Endothelial cell of umbilical vein (primary cell): ENCODE measurements around the gene SLC25A22. TPM values are rescaled to one million over a fixed set of nuclear protein-coding genes. Genes with fewer than 3 reads are reported as not detected.

ENCODE experiments used
- BruUV-seq: library from RNA; stranded (reverse); fragments of 400-500 nt; replicated peaks from 2 replicates; lab custom pipeline; 2021; lab: Mats Ljungman, UMichigan
- CTCF ChIA-PET: fragments of 300-600, 350-600 bp; sonication (Branson Sonifier 250); formaldehyde crosslinking; loops from one replicate; lab custom pipeline; 2021; ENCODE audit warnings: antibody characterized with exemption, inconsistent platforms; lab: Charles Lee
- POLR2A ChIA-PET: fragments of 300-600, 350-600 bp; sonication (Branson Sonifier 250); formaldehyde crosslinking; loops from one replicate; lab custom pipeline; 2021; ENCODE audit warnings: antibody characterized with exemption, inconsistent platforms; lab: Charles Lee
- DNase-seq: peaks from one replicate; pipeline ENCODE4 v3.0.0-alpha.2; 2011; ENCODE audit warnings: low read depth, low spot score
- FAIRE-seq: peaks from 2 replicates; lab custom pipeline; 2011; peaks lifted over from hg19 to GRCh38; lab: Jason Lieb, UNC
- H2AFZ ChIP-seq: 2 replicates; pipeline ENCODE4 v1.6.0; 2012; ENCODE audit warnings: low read depth, low read length, control low read depth, inconsistent platforms
- H3K27ac ChIP-seq: 2 replicates; pipeline ENCODE4 v1.5.1; 2011; ENCODE audit warnings: low read depth, mild to moderate bottlenecking, control low read depth, low read length, moderate library complexity; ENCODE audit not compliant: insufficient read depth
- H3K27me3 ChIP-seq, 2 experiments: 2 replicates each; pipeline versions ENCODE4 v1.6.0 to v1.6.1; 2011; ENCODE audit warnings: low read length in 2 of 2, mixed read lengths in 1 of 2; ENCODE audit not compliant: control insufficient read depth in 2 of 2, insufficient read depth in 2 of 2
- H3K36me3 ChIP-seq, 2 experiments: 2 replicates in 1 of 2; 3 replicates in 1 of 2; pipeline ENCODE4 v1.5.1; 2011; ENCODE audit warnings: low read length in 2 of 2, mild to moderate bottlenecking in 1 of 2, moderate library complexity in 1 of 2; ENCODE audit not compliant: control insufficient read depth in 2 of 2, insufficient read depth in 2 of 2; ENCODE audit errors: extremely low read depth in 1 of 2
- H3K4me1 ChIP-seq: 3 replicates; pipeline ENCODE4 v1.5.1; 2011; ENCODE audit warnings: mild to moderate bottlenecking, low read length; ENCODE audit not compliant: control insufficient read depth, insufficient read depth; ENCODE audit errors: extremely low read depth
- H3K4me2 ChIP-seq: 2 replicates; pipeline ENCODE4 v1.6.1; 2011; ENCODE audit warnings: low read length, control low read depth, mixed read lengths; ENCODE audit not compliant: insufficient read depth
- H3K4me3 ChIP-seq, 3 experiments: fragments of 200-600 bp in 1 of 3; sonication (generic), shearing (Covaris generic) in 1 of 3; replicated peaks in 1 of 3; 2 replicates each; pipeline ENCODE4 v1.5.1; 2011 to 2016; ENCODE audit warnings: control low read depth in 3 of 3, low read length in 3 of 3, mild to moderate bottlenecking in 2 of 3, inconsistent platforms in 1 of 3, low read depth in 1 of 3, moderate library complexity in 1 of 3; ENCODE audit not compliant: insufficient read depth in 1 of 3
- H3K79me2 ChIP-seq: 2 replicates; pipeline ENCODE4 v1.6.0; 2012; ENCODE audit warnings: low read length, inconsistent platforms; ENCODE audit not compliant: control insufficient read depth, insufficient read depth
- H3K9ac ChIP-seq: replicated peaks from 2 replicates; pipeline ENCODE3; 2011; ENCODE audit warnings: low read length, control low read depth; ENCODE audit not compliant: insufficient read depth; ENCODE audit errors: extremely low read depth
- H3K9me1 ChIP-seq: replicated peaks from 3 replicates; pipeline ENCODE4 v1.6.0; 2011; ENCODE audit warnings: mild to moderate bottlenecking, low read length; ENCODE audit not compliant: control insufficient read depth, insufficient read depth; ENCODE audit errors: extremely low read depth
- H3K9me3 ChIP-seq: replicated peaks from 2 replicates; pipeline ENCODE4 v1.5.1; 2012; ENCODE audit warnings: low read length, inconsistent platforms; ENCODE audit not compliant: control insufficient read depth, insufficient read depth
- H4K20me1 ChIP-seq: replicated peaks from 2 replicates; pipeline ENCODE3; 2011; ENCODE audit warnings: mild to moderate bottlenecking, low read length; ENCODE audit not compliant: control insufficient read depth, insufficient read depth; ENCODE audit errors: extremely low read depth
- CTCF ChIP-seq, 2 donors: IDR thresholded peaks; 1 replicate in 1 of 2; 2 replicates in 1 of 2; pipeline ENCODE4 v1.5.1; 2011; ENCODE audit warnings: low read length in 2 of 2, mild to moderate bottlenecking in 2 of 2, moderate library complexity in 2 of 2, control low read depth in 1 of 2, inconsistent platforms in 1 of 2, low read depth in 1 of 2; ENCODE audit not compliant: insufficient read depth in 1 of 2; ENCODE audit errors: extremely low read depth in 1 of 2
- EZH2 ChIP-seq: IDR thresholded peaks from 2 replicates; pipeline ENCODE4 v1.6.1; 2012; ENCODE audit warnings: borderline replicate concordance, low read depth, mild to moderate bottlenecking, moderate library complexity, low read length, inconsistent platforms; ENCODE audit not compliant: severe bottlenecking
- FOS ChIP-seq: IDR thresholded peaks from 2 replicates; pipeline ENCODE4 v1.6.1; 2011; ENCODE audit warnings: mild to moderate bottlenecking, low read length, moderate library complexity, borderline replicate concordance; ENCODE audit not compliant: insufficient read depth
- GATA2 ChIP-seq: IDR thresholded peaks from 2 replicates; pipeline ENCODE4 v1.7.0; 2011; ENCODE audit warnings: low read depth, mild to moderate bottlenecking, moderate library complexity, mixed read lengths, low read length; ENCODE audit not compliant: insufficient read length, insufficient read depth
- JUN ChIP-seq: IDR thresholded peaks from 2 replicates; pipeline ENCODE4 v1.6.1; 2011; ENCODE audit warnings: borderline replicate concordance, low read depth; ENCODE audit not compliant: insufficient read length, insufficient read depth
- MAX ChIP-seq: IDR thresholded peaks from 2 replicates; pipeline ENCODE4 v1.6.1; 2011; ENCODE audit not compliant: insufficient read depth, insufficient read length
- MYC ChIP-seq: IDR thresholded peaks from one replicate; pipeline ENCODE4 v1.6.1; 2011; ENCODE audit warnings: mild to moderate bottlenecking, low read depth, low read length
- POLR2A ChIP-seq: IDR thresholded peaks from 2 replicates; pipeline ENCODE4 v1.6.1; 2012; ENCODE audit warnings: low read depth, mild to moderate bottlenecking, control low read depth, low read length
- POLR2AphosphoS5 ChIP-seq: IDR thresholded peaks from 2 replicates; pipeline ENCODE4 v1.6.1; 2012; ENCODE audit warnings: low read depth, mild to moderate bottlenecking, control low read depth, low read length, moderate library complexity; ENCODE audit not compliant: insufficient read depth
- dilution Hi-C: fragments of 300-500 bp; cut with MboI; formaldehyde crosslinking; loops from one replicate; pipeline ENCODE4 v1.15.0; 2019; ENCODE audit warnings: low sequenced_read_pairs; ENCODE audit not compliant: extremely low pct_ligation_motif_present
- intact Hi-C: fragments of 100-400 bp; cut with micrococcal nuclease; formaldehyde crosslinking; loops from one replicate; pipeline ENCODE4 v1.10.0; 2022
- polyA plus RNA-seq, 4 experiments: library from polyadenylated mRNA; depleted of rRNA in 3 of 4; stranded (reverse) in 3 of 4; unstranded in 1 of 4; fragments of >200 nt; gene quantifications; 2 replicates each; pipeline versions ENCODE4 v1.2.1 to v1.2.3, GENCODE V29; 2011 to 2012; ENCODE audit warnings: missing spikeins in 1 of 4
- total RNA-seq: library from RNA; stranded (reverse); gene quantifications from 2 replicates; pipeline ENCODE4 v1.2.3, GENCODE V29; 2021

SLC25A22 gene
- total and polyA plus RNA-seq, 2 donors (not counting 3 experiments of a cell fraction or from before 2014, with no cell fraction given) = 24.5 to 24.9 TPM

GRCh38 chr11:782264-783174 lies 15.6 kb downstream of the SLC25A22 start:
- FAIRE-seq (no peak), DNase-seq (no peak)
- H3K9me1 ChIP-seq = no peaks in the 10 kb centered on the region
- CTCF ChIA-PET = interaction anchor here (1.1 to 1.8 kb wide), 3 partner anchors 7 to 33 kb away, joined by 6 to 9 read pairs (median 6); no protein-coding TSS in a partner anchor
- intact Hi-C loops (loop anchor here (2.0 kb wide), 1 partner anchor 14 kb away; no protein-coding TSS in a partner anchor), dilution Hi-C loops (no loop called here)
- H2AFZ ChIP-seq = no peak overlapping the region
- H3K27ac ChIP-seq = no peak overlapping the region
- no peak overlapping the region for H3K4me2 ChIP-seq
- H4K20me1 ChIP-seq = no peaks in the 10 kb centered on the region
- peaks cover 6% of the 10 kb centered on the region for H3K4me1 ChIP-seq
- no TSS peak for BruUV-seq
- no peaks in the 10 kb centered on the region for H3K27me3 ChIP-seq
- H3K79me2 ChIP-seq = peaks cover 14% of the 10 kb centered on the region
- POLR2A ChIA-PET = no interaction called here
- H3K4me3 ChIP-seq = no peak overlapping the region
- H3K9me3 ChIP-seq = no peaks in the 10 kb centered on the region
- no peaks in the 10 kb centered on the region for H3K36me3 ChIP-seq
- H3K9ac ChIP-seq = no peak overlapping the region
- TF ChIP-seq CTCF (IDR thresholded peaks at IDR 0.05; ENCODE audit: extremely low read depth in 1 of 2, insufficient read depth in 1 of 2, low read depth in 1 of 2, low read length in 2 of 2) (no peak), MAX (no peak), GATA2 (no peak), EZH2 (no peak), FOS (no peak), MYC (no peak), POLR2A (no peak), JUN (no peak), POLR2AphosphoS5 (no peak)
